Measurements from ENCODE around the gene SUPT20HL1.
"Not testable (repeated sequence)": the region's sequence is repeated elsewhere in the genome, so short reads cannot be mapped to it uniquely, and the experiment has no call there.

The SUPT20HL1 gene

DNA sequence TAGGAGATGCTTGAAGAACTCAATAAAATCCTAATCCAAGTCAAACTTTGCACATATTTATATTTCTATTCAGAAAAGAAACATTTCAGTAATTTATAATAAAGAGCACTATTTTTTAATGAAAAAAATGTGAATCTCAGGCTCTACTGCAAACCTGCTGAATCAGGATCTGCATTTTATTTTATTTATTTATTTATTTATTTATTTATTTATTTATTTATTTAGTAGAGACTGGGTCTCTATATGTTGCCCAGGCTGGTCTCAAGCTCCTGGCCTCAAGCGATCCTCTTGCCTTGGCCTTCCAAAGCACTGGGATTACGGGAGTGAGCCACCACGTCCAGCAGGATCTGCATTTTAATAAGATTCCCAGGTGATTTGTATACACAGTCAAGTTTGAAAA lies 16.0 kb downstream of the SUPT20HL1 start:
- no peak for DNase-seq (ENCODE audit: low read depth)
- TF ChIP-seq, protein P1, sequence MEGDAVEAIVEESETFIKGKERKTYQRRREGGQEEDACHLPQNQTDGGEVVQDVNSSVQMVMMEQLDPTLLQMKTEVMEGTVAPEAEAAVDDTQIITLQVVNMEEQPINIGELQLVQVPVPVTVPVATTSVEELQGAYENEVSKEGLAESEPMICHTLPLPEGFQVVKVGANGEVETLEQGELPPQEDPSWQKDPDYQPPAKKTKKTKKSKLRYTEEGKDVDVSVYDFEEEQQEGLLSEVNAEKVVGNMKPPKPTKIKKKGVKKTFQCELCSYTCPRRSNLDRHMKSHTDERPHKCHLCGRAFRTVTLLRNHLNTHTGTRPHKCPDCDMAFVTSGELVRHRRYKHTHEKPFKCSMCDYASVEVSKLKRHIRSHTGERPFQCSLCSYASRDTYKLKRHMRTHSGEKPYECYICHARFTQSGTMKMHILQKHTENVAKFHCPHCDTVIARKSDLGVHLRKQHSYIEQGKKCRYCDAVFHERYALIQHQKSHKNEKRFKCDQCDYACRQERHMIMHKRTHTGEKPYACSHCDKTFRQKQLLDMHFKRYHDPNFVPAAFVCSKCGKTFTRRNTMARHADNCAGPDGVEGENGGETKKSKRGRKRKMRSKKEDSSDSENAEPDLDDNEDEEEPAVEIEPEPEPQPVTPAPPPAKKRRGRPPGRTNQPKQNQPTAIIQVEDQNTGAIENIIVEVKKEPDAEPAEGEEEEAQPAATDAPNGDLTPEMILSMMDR (conservative IDR thresholded peaks at IDR 0.05; ENCODE audit: low read length): no peak
- no peak overlapping the region for H3K4me3 ChIP-seq (ENCODE audit: low read length)

DNA sequence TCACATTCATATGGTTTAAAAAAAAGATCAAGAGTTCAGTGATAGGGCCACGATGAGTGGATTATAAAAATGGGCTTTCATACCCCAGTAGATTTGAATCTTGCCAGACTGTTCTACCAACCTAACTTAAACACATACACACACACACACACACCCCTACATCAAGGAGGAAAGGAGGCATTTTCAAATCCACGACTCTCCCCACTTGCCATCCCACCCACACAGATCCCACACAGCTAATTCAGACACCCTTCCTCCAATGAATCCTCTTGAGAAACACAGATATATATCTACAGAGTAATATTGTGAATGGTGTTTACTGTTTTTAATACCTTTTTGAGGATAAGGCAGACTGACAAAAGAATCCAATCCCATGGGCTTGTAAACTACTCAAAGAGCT lies 16.8 kb downstream of the SUPT20HL1 start:
- TF ChIP-seq, protein P1 (conservative IDR thresholded peaks at IDR 0.05; ENCODE audit: low read length): no peak
- H3K4me3 ChIP-seq (ENCODE audit: low read length): no peak overlapping the region
- DNase-seq (ENCODE audit: low read depth): no peak

DNA sequence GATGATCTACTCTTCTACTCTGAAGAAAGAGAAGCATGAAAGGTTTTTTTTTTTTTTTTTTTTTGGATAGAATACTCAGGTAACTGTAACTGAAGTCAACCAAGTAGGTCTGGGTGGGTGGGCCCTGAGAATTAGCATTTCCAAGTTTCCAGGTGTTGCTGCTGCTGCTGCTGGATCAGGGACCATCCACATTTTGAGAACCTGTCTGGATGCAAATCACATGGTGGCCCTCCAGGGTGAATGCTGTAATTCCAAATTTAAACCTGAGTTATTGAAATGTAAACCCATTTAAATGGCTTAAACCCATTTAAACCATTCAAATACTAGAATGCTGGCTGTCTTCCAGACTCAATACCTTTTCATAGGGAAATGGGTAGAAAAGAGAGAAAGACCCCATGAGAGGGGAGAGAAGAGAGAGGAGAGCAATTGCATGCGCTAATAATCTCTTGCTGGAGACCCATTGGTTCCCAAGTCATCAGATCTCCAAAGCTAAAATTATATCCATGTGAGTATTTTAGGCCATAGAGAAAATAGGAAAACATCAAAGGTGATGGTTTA lies 17.6 kb downstream of the SUPT20HL1 start:
- DNase-seq (ENCODE audit: low read depth): no peak
- TF ChIP-seq, protein P1 (conservative IDR thresholded peaks at IDR 0.05; ENCODE audit: low read length): no peak
- H3K4me3 ChIP-seq (ENCODE audit: low read length): no peak overlapping the region

DNA sequence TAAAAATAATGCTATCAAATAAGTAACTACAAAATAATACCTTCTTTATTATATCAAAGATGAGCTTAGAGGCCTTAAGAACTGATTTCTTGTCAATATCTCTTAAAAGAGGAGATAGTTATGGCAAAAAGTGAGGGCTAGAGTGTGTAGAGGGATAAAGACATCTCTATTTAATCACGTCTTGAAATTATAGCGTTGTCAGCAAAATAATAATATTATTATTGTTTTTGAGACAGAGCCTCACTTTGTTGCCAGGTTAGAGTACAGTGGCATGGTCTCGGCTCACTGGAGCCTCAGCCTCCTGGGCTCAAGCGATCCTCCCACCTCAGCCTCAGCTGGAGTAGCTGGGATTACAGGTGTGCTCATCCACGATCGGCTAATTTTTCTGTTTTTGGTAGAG lies 18.3 kb downstream of the SUPT20HL1 start:
- TF ChIP-seq, protein P1 (conservative IDR thresholded peaks at IDR 0.05; ENCODE audit: low read length): no peak
- no peak overlapping the region for H3K4me3 ChIP-seq (ENCODE audit: low read length)
- DNase-seq (ENCODE audit: low read depth): no peak

DNA sequence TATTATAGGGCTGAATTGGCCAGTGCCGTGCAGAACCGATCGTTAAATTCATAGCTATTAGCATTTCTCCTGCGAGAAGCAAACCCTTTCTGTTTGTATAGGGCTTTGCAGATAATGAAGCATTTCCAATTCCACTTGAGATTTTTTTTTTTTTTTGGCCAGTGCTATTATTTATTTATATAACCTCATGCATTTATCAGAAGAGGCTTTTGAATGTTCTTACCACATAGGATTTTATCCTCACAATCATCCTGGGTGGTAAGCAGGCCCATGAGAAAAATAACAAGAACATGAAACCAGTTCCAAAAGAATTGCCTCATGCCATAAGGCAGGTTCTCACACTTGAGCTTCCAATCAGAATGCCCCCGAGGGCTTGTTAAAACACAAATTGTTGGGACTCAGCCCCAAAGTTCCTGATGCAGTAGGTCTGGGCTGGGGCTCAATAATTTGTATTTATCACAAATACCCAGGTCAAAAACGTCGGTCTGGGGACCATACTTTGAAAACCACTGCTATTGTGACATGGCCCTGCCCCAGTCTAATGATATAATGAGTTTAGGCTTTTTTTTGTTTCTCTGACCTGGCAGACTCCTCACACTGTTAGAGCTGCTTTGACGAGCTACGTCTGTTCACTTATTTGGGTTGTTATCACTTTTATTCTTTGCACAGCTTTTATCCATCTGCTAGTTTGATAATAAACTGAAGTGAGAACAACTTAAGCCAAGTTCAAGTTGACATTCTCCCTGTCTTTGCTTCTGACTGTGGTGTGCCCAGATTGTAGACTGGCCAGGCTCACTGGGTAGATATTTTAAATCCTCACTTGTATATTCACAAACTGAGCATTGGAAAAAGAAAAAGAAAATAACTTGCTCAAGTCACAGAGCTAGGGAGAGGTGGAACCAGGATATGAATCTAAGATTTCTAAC lies 20.1 kb downstream of the SUPT20HL1 start:
- TF ChIP-seq, protein P1 (conservative IDR thresholded peaks at IDR 0.05; ENCODE audit: low read length): no peak
- no peak for DNase-seq (ENCODE audit: low read depth)
- H3K4me3 ChIP-seq (ENCODE audit: low read length): no peak overlapping the region

DNA sequence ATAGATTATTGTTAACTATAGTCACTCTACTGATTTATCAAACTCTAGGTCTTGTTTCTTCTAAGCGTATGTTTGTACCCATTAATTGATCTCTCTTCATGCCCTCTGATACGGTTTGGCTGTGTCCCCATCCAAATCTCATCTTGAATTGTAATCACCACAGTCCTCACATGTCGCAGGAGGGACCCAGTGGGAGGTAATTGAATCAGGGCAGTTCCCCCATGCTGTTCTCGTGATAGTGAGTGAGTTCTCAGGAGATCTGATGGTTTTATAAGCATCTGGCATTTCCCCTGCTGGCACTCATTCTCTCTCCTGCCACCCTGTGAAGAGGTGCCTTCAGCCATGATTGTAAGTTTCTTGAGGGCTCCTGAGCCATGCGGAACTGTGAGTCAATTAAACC lies 21.9 kb downstream of the SUPT20HL1 start:
- DNase-seq (ENCODE audit: low read depth); H3K4me3 ChIP-seq (ENCODE audit: low read length): not testable (repeated sequence)

DNA sequence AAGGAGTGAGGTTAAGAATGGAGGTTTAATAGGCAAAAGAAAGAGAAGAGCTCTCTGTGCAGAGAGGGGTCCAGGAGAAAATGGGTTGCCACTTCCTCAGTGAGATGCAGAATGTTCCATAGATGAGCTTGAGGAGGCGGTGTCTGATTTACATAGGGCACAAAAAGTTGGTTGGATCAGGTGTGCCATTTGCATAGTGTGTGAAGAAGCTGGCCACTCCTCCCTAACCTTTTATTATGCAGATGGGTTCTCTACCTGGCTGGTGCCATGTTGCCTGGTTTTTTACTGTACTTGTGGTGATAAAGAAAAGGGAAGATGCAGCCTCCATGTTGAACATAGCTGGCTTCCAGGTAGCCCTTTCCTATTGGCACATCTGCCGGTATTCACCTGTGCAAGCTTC lies 27.3 kb downstream of the SUPT20HL1 start:
- TF ChIP-seq, protein P1 (conservative IDR thresholded peaks at IDR 0.05; ENCODE audit: low read length): no peak
- H3K4me3 ChIP-seq (ENCODE audit: low read length): no peak overlapping the region
- no peak for DNase-seq (ENCODE audit: low read depth)

Data from AG10803 (cell line).